ENCODE data around the gene GP2. TPM values are rescaled to one million over a fixed set of nuclear protein-coding genes. Genes with fewer than 3 reads are reported as not detected.
A peak's percentile ranks its signal among the peaks of the same experiment; 100 is the strongest.

Gene GP2
- total and polyA plus RNA-seq, 2 of the 4 experiments (the other 2 are of a cell fraction): not detected

DNA sequence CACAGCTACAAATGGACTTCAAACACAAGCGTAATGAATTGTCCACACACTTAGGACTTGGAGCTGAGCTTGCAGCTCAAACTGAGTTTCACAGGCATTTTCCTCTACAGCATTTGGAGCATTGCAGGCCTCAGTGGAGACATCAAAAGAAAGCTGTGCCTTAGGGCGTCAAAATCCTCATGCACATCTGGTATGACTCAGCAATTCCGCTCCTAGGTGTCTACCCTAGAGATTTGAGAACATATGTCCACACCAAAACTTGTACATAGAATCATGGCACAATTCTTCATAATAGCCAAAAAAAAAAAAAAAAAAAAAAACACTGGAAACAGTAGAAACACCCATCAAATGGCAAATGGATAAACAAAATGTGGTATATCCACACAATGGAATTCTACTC, 47.1 kb downstream of the GP2 start:
- in situ Hi-C loops (cut with MboI; ENCODE audit: low sequenced_read_pairs): no loop called here
- intact Hi-C loops (cut with micrococcal nuclease): no loop called here
- H2BK120ac ChIP-seq (ENCODE audit: low read depth, low read length): no peak overlapping the region
- H3K27me3 ChIP-seq (ENCODE audit: control insufficient read depth, insufficient read depth, low read length): no peaks in the 10 kb centered on the region
- no peak overlapping the region for H2BK15ac ChIP-seq (ENCODE audit: low read depth, low read length)
- no peak overlapping the region for H4K8ac ChIP-seq (ENCODE audit: low read depth in 2 of 2, low read length in 2 of 2)
- no peak overlapping the region for H2AK9ac ChIP-seq (replicated peaks; ENCODE audit: low read depth, low read length, poor library complexity)
- no peak overlapping the region for H2AK5ac ChIP-seq (ENCODE audit: low read depth, low read length)
- H4K20me1 ChIP-seq (ENCODE audit: insufficient read depth, low read length): no peaks in the 10 kb centered on the region
- no peak for TF ChIP-seq MAZ (IDR thresholded peaks at IDR 0.05; ENCODE audit: borderline replicate concordance, low read depth, low read length)
- TF ChIP-seq NFE2L2 (IDR thresholded peaks at IDR 0.05; ENCODE audit: low read depth, low read length): peak; percentile 85
- no peaks in the 10 kb centered on the region for H3K79me1 ChIP-seq (ENCODE audit: low read depth in 1 of 2, low read length in 2 of 2)
- H3K14ac ChIP-seq (replicated peaks; ENCODE audit: low read depth, low read length): no peak overlapping the region
- DNase-seq (no peak), ATAC-seq (ENCODE audit: low read depth) (no peak)
- H2BK5ac ChIP-seq (ENCODE audit: low read depth, low read length, poor library complexity, severe bottlenecking): no peak overlapping the region
- H3K56ac ChIP-seq (ENCODE audit: extremely low read depth, insufficient read depth, low read length): no peak overlapping the region
- H2AFZ ChIP-seq (replicated peaks; ENCODE audit: low read length, poor library complexity): no peak overlapping the region
- BruUV-seq (replicated peaks): no TSS peak
- WGBS, 2 experiments (ENCODE audit: extremely low coverage in 2 of 2, insufficient read length in 1 of 2): no CpG with 5 or more reads among the region's 3 CpGs
- no peak overlapping the region for H4K5ac ChIP-seq (ENCODE audit: low read depth, low read length)
- H3K23ac ChIP-seq (ENCODE audit: low read depth, low read length): no peak overlapping the region
- no peak overlapping the region for H4K91ac ChIP-seq (ENCODE audit: insufficient read depth, low read depth, low read length)
- no peak overlapping the region for H3K18ac ChIP-seq (ENCODE audit: low read depth, low read length)
- no peaks in the 10 kb centered on the region for H3K9me1 ChIP-seq (ENCODE audit: insufficient read depth, low read length)
- ChIA-PET CTCF (interaction anchor here (0.7 kb wide), 1 partner anchor 20 kb away, joined by 3 read pairs; no protein-coding TSS in a partner anchor), POLR2A (ENCODE audit: unreplicated experiment) (no interaction called here)
- peaks cover 9% of the 10 kb centered on the region; the same call in 1 of the 2 replicates for H3K9me3 ChIP-seq (ENCODE audit: control insufficient read depth, insufficient read depth, low read length)
- no peak overlapping the region for H3K4me3 ChIP-seq (ENCODE audit: insufficient read depth, low read depth, low read length)
- no peak overlapping the region for H3K4me2 ChIP-seq (ENCODE audit: low read depth, low read length)
- no peak overlapping the region for H3K27ac ChIP-seq (ENCODE audit: insufficient read depth, low read length)
- no peak overlapping the region for H3K9ac ChIP-seq (ENCODE audit: low read depth, low read length)
- H3K4me1 ChIP-seq (ENCODE audit: control insufficient read depth, insufficient read depth, low read length): no peaks in the 10 kb centered on the region
- no peaks in the 10 kb centered on the region for H3K36me3 ChIP-seq (ENCODE audit: control insufficient read depth, insufficient read depth, low read length)
- H2BK20ac ChIP-seq (ENCODE audit: low read depth, low read length): no peak overlapping the region
- dilution Hi-C loops (cut with HindIII; ENCODE audit: low sequenced_read_pairs, unreplicated experiment): no loop called here
- no peak overlapping the region for H3K4ac ChIP-seq (ENCODE audit: low read depth, low read length)
